Measurements from ENCODE around the gene TPM1.

The TPM1 gene

DNA sequence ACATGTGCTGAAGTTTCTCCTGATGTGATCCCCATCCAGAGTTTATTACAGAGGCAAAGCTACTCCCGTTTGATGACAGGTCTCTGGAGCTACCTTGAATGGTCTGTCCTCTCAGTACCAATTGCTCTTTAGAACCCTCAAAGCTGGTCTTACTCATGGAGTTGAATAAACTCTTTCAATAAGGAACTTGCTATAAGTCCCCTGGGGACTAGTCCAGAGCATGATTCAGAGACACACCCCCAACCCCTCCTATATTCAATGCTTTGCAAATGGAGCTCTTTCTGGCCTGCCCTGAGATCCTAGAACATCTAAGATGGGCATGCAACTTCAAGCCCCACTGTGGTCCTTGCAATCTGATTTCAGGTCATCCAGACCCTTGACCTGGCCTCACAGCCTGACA, 23.9 kb upstream of the TPM1 start:
- no peak for FAIRE-seq

DNA sequence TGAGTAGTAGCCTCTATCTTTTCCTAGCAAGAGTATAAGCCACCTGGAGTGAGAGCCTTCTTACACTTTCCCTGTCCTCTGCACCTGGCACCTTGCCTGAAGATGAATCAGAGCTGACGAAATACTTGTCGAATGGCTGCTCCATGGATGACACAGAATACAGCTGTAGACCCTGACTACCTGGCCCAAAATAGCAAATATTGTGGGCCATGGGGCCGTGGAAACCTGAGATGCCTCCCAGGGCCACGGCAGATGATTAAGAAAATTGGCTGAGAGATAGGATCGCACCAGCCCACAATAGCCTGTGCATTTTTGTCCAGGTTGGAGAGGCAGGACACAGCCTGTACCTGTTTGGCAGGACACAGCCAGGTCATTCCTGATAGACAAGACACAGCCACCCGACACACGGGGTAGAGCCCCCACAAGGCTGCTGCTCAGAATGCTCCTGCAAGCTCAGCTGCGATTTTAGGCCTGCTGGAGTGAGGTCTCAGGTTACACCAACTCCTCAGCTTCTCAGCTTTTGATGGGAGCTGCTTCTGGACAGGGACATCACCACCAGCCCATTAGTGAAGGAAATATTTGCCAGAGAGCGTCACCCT, 22.9 kb upstream of the TPM1 start:
- FAIRE-seq, result no peak

- no peak for FAIRE-seq
Observed at GRCh38 chr15:63020128-63020527, 22.4 kb upstream of the TPM1 start.

GRCh38 chr15:63020759-63021430, 21.7 kb upstream of the TPM1 start:
- FAIRE-seq, result no peak

- FAIRE-seq, result no peak
Observed at GRCh38 chr15:63022181-63022580, 20.4 kb upstream of the TPM1 start.

GRCh38 chr15:63022663-63023062, 19.9 kb upstream of the TPM1 start:
- FAIRE-seq, result no peak

DNA sequence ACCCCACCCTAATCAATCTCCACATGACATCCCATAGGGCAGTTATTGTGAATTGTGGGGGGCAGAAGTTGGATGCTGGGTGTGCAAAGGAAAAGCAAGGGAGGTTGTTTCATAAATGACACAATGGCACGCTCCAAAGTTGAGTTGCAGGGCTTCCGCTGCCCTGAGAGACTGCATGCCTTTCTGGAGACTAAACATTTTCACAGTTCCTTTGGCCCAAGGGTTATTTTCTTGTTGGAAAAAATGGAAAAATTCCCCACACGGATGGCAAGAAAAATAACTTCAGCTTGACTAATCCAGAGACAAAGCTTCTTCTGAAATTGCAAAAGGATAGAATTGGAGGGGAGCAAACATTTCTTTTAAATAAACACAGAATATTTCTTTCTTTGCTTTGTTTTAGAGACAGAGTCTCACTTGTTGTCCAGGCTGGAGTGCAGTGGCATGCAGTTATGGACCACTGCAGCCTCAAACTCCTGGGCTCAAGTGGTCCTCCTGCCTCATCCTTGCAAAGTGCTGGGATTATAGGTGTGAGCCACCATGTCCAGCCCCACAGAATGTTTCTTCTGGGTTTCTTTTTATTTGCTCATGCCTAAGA, 19.1 kb upstream of the TPM1 start:
- no peak for FAIRE-seq

- FAIRE-seq, result no peak
Observed at GRCh38 chr15:63025460-63025859, 17.1 kb upstream of the TPM1 start.

- no peak for FAIRE-seq
Observed at GRCh38 chr15:63027646-63028045, 14.9 kb upstream of the TPM1 start.

DNA sequence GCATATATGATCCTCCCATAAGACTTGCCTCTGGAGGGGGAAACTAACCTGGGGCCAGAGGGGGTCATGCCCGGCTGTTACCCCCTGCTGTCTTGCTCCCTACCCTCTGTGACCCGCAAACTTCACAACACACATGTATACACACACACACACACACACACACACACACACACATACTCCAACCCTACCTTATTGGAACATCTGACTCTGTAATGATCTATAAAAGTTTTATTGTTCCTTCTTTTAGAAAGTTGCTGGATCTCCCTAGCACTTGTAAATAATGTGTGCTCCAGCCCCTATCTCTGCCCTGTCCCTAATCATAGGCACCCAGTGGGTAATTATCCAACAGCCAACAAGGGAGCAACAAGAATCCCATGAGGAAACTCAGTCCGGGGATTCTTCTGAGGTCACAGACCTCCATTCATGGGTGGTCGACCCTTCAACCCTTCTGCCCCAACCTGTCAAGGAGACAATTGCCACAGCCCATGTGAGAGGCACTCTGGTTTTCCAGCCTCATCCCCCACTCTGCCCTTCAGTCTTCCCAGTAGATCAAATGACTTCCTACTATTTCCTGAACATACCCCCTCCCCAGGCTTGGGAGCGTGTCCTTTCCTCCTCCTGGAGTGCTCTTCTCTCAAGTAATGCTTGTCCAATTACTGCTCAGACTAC, 14.0 kb upstream of the TPM1 start:
- FAIRE-seq, result no peak

DNA sequence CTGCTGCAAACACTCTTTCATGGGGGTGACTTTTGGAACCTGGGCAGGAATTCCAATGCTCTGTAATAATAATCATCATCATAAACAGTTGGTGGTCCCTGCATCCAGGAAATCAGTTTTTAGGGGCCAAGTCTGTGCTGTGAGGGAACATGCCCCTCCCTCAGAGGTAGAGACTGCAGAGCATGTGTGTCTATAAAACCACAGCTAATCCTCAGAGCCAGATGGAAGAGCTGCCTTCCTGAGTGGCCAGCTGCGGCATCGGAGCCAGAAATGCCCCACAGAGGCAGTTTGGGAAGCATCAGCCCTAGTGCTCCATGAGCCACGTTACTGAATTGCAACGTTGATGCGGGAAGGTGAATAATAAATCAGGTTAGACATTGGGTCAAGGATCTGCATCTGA, 12.9 kb upstream of the TPM1 start:
- FAIRE-seq, result no peak

- FAIRE-seq, result no peak
Observed at GRCh38 chr15:63030101-63030551, 12.4 kb upstream of the TPM1 start.

DNA sequence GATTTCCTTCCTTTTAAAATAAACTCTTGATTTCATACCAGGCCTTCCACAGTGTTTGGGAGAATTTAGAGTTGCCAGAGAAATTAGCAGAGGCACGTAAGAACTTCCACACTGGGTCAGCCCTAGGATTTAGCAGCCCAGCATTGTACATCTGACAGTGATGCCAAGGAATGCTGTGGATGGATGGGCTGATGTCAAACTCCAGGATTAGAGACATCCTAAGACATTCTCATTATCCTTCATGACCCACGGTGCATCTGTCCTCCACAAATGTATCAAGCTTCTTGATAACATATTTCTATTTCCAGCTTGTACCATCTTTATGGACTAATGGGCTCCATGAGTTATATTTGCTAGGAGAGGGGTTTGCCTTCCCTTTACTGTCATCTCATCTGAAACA, 8.0 kb upstream of the TPM1 start:
- FAIRE-seq, result no peak

DNA sequence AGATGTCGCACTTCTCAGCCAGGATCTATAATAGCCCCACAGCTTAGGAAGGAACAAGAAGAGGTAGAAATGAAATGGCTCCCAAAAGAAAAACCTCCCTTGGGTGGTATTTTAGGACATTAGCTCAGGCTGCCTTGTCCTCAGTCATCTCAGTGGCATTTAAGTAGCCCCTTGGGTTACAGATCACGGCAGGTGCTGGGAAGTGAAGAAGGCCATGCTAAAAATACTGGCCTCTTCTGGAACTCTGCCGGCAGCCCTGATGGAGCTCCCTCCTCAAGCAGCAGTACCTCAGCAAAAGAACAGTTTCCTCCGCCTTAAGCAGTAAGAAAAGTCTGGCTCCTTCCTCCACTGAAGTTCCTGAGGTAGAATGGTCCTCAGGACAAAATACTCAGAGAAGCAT, 7.3 kb upstream of the TPM1 start:
- no peak for FAIRE-seq

DNA sequence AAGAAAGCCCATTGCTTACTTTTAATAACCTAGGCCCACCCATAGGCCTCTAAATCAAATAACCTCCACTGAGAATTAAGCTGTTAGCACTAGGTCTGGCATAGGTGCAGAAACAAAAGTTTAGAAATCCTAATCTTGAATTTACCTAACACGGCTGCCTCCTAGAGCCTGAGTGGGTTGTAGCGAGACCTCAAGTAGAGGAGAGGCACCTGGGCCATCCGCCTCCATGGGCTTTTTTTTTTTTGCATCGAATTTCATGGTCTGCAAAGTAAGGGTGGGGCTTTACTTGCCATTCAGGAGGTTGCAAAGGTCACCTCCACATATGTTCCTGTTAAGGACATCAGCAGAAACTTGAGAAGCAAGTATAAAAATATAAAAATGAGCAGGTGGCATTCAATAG, 6.6 kb upstream of the TPM1 start:
- FAIRE-seq, result no peak

- FAIRE-seq, result no peak
Observed at GRCh38 chr15:63037976-63038720, 4.4 kb upstream of the TPM1 start.

- FAIRE-seq, result no peak
Observed at GRCh38 chr15:63038926-63039673, 3.4 kb upstream of the TPM1 start.

- no peak for FAIRE-seq
Observed at GRCh38 chr15:63039811-63040210, 2.7 kb upstream of the TPM1 start.

DNA sequence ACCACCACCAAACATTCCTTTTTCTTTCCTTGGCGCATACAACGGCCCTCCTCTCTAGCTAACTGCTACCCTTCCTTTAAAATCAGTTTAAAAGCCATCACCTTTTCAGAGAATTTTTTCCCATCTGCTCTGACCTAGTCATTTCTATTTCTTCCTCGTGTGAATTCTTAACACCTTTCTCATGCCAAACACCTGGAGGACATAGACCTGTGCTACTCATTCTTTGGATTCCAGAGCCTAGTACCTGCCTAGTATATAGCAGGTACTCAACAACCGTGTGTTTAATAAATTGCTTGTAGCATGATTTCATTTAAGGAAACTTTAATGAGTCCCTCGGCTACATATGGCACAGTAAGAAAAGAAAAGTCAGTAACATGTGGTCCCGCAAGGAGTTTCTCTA, 2.0 kb upstream of the TPM1 start:
- no peak for FAIRE-seq

GRCh38 chr15:63040954-63041353, 1.6 kb upstream of the TPM1 start:
- FAIRE-seq, result no peak

- FAIRE-seq, result no peak
Observed at GRCh38 chr15:63041402-63041973, 1.1 kb upstream of the TPM1 start.

DNA sequence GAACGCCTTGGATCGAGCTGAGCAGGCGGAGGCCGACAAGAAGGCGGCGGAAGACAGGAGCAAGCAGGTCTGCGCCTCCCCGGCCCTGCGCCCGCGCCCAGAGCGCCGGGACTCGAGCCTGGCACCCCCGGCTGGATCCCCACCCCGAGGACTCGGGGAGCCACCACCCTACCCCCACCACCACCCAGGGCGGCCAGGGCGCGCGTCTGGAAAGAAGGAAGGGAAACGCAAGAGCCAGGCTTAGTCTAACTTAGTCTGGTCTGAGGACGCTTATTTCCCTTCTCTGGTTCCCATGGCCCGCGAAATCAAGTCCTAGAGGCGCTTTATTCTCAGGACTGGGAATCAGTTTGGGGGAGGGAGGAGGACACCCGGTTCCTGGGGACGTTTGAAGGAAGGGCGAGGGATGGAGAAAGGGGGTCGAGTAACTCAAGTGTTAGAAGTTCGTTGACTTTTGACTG, 359 bp downstream of the TPM1 start:
- FAIRE-seq, result no peak
